Measurements from ENCODE around the gene ASIC3. TPM values are rescaled to one million over a fixed set of nuclear protein-coding genes. Genes with fewer than 3 reads are reported as not detected.

The ASIC3 gene
- total and polyA plus RNA-seq, 2 of the 8 experiments (the other 6 are each of a cell fraction or from before 2014, with no cell fraction given): 1.6 to 1.9 TPM

- TF ChIP-seq CBX8 (IDR thresholded peaks at IDR 0.05; ENCODE audit: borderline replicate concordance, low read depth, low read length) (no peak), RBBP5 (IDR thresholded peaks at IDR 0.05; ENCODE audit: borderline replicate concordance, low read depth, low read length) (no peak), ASH2L (IDR thresholded peaks at IDR 0.05; ENCODE audit: low read length) (no peak), KDM5A (IDR thresholded peaks at IDR 0.05; ENCODE audit: low read length) (no peak), MAX (IDR thresholded peaks at IDR 0.05) (no peak), RFX5 (IDR thresholded peaks at IDR 0.05; ENCODE audit: borderline replicate concordance, low read depth, low read length) (no peak), POLR2AphosphoS5 (IDR thresholded peaks at IDR 0.05; ENCODE audit: low read depth, low read length) (no peak)
These were observed 3.1 kb upstream of the ASIC3 start (continued) for GRCh38 chr7:151045262-151045661.
